Daoy (cell line): ENCODE measurements around the gene TOR3A. TPM values are rescaled to one million over a fixed set of nuclear protein-coding genes. Genes with fewer than 3 reads are reported as not detected.

Experiments used
- DNase-seq: peaks from one replicate; pipeline ENCODE4 v3.0.0-alpha.2; 2015; ENCODE audit warnings: low read depth
- total RNA-seq: library from RNA; depleted of rRNA; stranded (reverse); fragments of >200 nt; shearing (Covaris generic); gene quantifications from 2 replicates; pipeline ENCODE4 v1.2.3, GENCODE V29; 2014

Gene TOR3A
- total RNA-seq, 1 experiment from 2014 or later, result 39.2 TPM

DNA sequence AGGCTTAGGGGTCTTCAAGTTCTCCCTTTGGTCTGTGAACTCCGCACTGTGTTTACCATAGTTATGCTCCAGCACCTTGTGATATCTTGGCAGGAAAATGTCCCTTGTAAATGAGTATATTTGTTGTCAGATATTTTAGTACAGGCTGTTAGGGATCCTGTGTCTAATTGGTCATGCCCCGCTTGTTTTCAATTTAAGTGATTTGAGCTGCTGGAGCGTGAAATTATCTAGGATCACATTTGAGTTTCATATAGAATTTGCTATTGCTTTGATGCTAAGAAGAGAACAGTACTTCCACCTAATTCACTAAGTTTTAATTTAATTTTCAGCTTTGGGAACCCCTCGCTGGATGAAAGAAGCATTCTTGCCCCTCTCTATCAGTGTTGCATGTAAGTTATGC is 15.4 kb upstream of the TOR3A start:
- no peak for DNase-seq

- DNase-seq, result no peak
These were observed 4.5 kb upstream of the TOR3A start for GRCh38 chr1:179077396-179077795.

DNA sequence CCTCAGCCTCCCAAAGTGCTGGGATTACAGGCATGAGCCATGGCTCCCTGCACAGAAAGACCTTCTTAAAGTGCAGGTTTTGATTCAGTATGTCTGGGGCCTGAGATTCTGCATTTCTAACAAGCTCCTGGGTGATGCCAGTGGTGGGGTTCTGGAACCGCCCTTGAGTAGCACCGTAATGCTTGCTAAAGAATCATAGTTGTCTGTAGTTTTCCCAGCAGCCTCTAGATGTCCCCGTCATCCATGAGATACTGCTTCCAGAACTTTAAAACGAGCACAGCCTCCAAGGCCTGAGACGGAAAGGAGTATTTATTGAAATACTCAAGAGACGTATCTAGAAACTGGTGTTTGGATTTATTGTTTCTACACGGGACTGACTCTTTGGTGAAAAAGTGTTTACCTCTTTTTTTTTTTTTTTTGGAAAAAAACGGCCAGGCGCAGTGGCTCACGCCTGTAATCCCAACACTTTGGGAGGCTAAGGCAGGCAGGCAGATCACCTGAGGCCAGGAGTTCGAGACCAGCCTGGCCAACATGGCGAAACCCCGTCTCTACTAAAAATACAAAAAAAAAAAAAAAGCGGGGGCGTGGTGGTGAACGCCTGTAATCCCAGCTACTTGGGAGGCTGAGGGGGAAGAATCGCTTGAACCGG is 2.6 kb upstream of the TOR3A start:
- DNase-seq, result peak; percentile 68

DNA sequence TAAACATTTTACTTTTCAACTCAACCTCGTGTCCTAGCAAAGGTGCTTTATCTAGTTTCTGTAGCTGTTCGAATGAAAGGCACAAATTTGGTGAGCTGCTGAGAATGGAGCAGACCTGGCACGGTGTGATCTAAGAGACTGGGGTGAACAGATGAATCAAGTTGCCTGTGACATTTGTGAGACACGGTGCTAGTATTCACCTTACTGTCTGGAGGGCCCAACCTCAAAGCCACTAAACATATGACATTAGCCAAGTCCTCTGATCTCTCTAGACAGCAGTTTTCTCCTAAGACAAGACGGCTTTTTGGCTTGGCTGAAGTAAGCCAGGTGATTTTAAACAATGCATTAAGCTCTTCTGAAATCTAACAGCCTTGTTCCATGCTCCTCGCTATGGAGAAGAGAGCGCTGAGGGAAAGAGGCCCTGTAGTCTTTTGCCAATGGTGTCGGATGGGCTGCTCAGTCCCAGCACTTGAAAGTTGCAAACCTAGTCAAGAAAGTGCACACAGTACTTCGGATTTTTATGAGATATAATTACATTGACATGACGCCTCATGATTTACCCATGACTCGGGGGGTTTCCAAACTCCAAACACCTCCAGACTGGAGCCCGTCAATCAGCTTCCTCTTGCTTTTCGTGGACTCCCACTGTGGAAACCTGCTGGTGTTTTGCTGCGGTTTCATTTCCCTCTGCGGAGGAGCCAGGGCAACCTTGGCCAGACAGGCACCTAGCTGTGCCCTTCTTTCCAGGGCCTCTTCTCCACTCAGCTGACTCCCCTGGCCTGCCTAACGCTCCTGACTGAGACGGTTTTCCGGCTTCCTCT is 794 bp upstream of the TOR3A start:
- DNase-seq, result no peak

DNA sequence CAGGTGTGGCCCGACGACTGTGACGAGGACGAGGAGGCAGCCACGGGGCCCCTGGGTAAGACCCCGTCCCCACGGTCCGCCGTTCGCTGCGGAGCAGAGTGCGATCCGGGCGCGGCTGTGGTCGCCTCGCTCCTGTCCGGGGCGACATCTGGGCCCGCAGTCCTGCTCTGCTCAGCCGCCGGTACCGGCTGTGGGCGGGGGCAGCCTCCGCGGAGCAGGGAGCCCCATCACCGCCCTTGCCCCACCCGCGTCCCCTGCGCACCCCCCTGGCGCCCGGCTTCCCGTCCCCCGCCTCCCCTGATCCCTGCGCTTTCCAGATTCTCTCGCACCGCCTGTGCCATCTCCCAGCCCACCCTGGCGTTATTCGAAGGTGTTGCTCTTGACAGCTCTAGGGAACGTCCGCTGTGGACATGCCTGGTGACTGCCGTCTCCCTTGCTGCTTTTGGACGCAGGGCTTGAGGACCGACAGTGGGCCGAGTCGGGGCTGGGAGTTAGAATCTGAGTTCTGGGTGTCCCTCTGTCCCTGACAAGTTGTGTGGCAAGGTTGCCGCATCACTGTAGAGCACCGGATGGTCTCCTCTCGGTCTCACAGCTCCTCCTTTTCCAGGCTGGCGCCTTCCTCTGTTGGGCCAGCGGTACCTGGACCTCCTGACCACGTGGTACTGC is 596 bp downstream of the TOR3A start:
- DNase-seq, result peak; percentile 47

GRCh38 chr1:179082999-179083335 is 1.1 kb downstream of the TOR3A start:
- DNase-seq, result no peak

- DNase-seq, result no peak
These were observed 1.7 kb downstream of the TOR3A start for GRCh38 chr1:179083533-179083932.

DNA sequence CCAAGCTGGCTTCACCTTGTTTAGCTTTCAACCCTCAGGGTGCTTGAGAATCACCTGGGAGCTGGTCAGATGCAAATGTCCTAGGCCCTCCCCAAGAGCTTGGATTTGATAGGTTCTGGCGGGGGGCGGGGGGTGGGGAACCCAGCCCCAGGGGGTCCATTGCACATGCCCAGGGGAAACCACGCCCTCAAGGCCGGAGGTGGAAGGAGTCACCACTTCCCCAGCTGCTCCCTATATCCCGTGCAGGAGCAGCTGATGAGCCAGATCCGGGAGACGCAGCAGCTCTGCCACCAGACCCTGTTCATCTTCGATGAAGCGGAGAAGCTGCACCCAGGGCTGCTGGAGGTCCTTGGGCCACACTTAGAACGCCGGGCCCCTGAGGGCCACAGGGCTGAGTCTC is 5.8 kb downstream of the TOR3A start:
- DNase-seq, result peak; percentile 28

- no peak for DNase-seq
These were observed 8.1 kb downstream of the TOR3A start for GRCh38 chr1:179089827-179090482.

DNA sequence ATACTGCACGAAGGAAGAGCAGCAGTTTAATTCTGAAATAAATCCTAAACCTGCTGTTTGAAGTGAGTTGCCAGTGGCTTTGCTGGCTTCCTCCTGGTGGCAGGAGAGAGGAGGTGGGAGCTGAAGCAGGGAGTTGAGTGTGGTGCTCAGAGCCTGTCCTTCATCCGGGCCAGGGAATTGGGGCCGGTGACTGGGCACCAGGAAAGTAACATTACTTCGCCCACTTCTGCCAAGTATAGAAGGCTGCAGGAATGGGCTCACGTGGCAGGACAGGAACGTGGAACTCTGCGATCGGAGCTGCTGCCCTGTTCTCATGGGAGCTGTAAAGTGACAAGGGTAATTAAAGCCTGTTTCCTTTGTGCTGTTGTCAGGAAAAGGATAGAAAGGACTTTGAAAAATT is 8.7 kb downstream of the TOR3A start:
- no peak for DNase-seq

DNA sequence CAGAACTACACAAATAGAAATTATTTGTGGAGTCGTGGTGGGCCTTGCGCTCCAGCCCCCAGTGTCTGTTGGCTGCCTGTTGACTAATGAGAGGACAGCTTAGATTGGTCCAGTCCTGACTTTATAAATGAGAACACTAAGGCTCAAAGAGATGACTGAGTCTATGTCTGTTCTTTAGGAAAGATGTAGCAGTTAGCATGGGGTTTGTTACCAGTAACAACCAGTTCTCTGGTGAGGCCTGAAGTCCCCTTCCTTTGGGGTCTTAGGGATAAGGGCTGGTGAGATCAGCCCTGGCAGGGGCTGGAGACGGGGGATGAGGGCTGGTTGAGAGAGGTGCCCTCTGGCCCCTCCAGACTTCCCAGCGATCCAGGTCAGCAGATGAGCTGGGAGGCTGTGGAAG is 9.1 kb downstream of the TOR3A start:
- DNase-seq, result no peak

- no peak for DNase-seq
These were observed 9.9 kb downstream of the TOR3A start for GRCh38 chr1:179091691-179092165.

DNA sequence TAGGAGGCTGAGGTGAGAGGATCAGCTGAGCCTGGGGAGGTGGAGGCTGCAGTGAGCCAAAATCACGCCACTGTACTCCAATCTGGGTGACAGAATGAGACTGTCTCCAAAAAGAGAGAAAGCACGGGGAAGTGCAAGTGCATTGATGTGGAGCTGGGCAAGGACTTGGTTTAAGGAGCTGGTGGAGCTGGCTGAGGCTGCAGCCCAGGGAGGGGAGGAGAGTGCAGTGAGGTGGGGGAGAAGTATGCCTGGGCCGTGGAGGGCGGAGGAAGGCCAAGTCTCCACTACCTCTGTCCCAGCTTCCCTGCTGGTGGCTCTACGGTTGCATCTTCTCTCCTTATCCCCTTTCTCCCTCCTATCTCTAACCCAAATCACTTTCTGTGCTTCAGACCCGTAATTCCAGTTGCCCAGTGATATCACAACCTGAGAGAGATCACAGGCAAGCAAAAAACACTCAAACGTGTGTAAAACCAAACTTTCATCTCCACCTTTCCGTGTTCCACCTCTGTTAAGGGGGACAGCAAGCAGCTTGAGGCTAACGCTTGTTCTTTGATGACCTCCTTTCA is 11.1 kb downstream of the TOR3A start:
- DNase-seq, result no peak

- DNase-seq, result no peak
These were observed 12.9 kb downstream of the TOR3A start for GRCh38 chr1:179094818-179095217.

- DNase-seq, result no peak
These were observed 13.5 kb downstream of the TOR3A start for GRCh38 chr1:179095377-179095776.

- DNase-seq, result no peak
These were observed 14.1 kb downstream of the TOR3A start for GRCh38 chr1:179095924-179096323.

DNA sequence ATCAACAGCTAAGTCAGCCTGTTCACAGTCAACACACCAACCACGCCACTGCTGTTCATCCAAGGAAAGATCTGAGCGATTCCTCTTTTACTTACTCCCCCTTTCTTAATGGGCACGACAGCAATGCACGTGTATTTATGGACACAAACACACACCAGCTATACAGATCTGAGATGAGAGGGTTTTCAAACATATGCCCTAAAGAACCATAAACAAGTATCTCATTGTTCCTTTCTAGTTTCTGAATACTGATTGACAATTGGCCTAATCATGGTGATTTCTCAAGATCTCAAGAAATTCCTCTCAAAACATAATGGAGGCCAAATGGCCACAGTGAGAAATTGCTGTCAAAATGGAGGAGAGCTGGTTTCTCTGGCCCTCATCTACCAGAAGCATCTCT is 18.0 kb downstream of the TOR3A start:
- no peak for DNase-seq

GRCh38 chr1:179101566-179101965 is 19.7 kb downstream of the TOR3A start:
- no peak for DNase-seq

DNA sequence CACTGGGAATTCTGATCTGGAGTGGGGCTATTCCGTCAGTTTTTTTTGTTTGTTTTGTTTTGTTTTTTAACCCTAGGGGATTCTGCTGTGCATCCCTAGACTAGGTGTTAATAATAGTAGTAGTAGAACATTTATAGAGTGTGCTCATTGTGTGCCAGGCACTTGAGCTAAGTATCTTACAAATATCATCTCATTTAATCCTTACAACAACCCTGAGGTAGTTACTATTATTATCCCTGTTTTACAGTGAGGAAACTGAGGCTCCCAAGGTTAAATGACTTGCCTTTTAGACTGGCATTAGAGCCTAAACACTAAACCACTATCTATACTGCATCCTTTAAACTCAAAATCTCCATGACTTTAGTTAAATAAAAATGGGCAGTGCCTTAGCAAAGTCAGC is 22.1 kb downstream of the TOR3A start:
- DNase-seq, result no peak

- DNase-seq, result no peak
These were observed 22.9 kb downstream of the TOR3A start for GRCh38 chr1:179104611-179105250.

DNA sequence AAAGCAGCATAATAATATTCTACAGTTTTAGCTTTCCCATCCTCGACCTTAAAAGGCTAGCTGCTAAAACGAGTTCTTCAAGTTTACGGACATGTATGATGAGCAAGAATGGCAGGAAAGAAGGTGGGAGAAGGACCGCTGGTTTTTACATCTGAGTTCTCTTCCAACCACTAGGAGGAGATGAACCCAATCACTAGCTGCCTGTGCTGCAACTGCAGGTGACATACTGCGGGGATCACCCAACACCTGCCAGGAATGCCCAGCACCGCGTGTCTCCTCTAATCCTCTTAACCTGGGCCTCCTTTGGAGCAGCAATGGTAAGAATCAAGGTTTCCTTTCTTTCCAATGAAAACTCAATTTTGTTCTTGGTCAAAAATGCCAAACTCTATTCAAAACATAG is 23.5 kb downstream of the TOR3A start:
- DNase-seq, result no peak
